Right renal cortex interstitium (tissue), 3 donors: ENCODE data around the gene ZNF410. TPM values are rescaled to one million over a fixed set of nuclear protein-coding genes. Genes with fewer than 3 reads are reported as not detected.
A peak's percentile ranks its signal among the peaks of the same experiment; 100 is the strongest.
"Not testable (repeated sequence)": the region's sequence is repeated elsewhere in the genome, so short reads cannot be mapped to it uniquely, and the experiment has no call there.

Source experiments
- DNase-seq, 3 donors: peaks; one replicate each; pipeline ENCODE4 v3.0.0-alpha.2; 2013; ENCODE audit warnings: low read depth in 3 of 3, low spot score in 2 of 3
- polyA plus RNA-seq, 3 donors: library from polyadenylated mRNA; unstranded; fragments of 120-200 nt; gene quantifications; one replicate each; pipeline ENCODE4 v1.2.1, GENCODE V29; 2013; ENCODE audit not compliant: insufficient read length in 3 of 3

ZNF410 gene
- polyA plus RNA-seq, 3 donors: 57.7 to 62.2 (median 60.8) TPM

DNA sequence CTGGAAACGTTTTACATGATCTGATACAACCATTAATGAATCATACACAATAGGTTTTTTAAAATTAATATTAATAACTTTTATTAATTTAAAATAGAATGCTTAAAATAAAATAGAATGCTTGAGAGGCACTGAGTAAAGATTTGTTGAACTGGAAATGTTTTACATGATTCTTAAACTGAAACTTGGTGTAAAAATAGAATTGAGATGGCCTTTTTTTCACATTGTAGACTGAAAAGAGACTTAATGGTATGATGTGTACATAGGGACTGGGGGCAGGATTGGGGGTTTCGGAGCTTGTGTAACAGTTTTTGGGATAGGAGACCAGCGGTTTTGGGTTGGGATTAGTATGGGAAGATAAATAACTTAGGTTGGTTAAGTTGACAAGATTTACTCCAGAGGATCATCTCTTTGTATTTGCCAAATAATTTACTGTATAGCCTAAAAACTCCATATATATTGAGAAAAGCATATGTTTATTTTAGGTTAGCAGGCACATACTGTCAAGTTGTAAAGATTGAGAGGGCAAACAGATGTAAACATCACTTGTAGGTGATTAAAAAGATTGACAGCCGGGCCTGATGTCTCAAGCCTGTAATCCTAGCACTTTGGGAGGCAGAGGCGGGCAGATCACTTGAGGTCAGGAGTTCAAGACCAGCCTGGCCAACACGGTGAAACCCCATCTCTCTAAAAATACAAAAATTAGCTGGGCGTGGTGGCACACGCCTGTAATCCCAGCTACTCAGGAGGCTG, 2.0 kb upstream of the ZNF410 start:
- no peak for DNase-seq

DNA sequence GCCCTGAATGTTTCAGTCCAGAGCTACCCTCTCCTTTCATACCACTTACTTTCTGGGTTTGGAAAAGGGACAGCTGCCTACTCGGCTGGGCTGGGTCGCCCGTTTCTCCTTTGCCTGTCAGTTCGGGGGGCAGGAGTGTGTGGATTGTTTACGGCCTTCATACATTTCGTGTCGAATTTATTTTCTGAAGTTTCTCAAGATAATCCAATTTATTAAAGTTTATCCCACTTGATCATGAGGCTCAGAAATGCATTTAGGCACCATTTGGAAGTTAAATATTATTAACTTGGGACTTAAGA, 608 bp downstream of the ZNF410 start:
- DNase-seq: peak in 2 of 3 donors; percentile 19

DNA sequence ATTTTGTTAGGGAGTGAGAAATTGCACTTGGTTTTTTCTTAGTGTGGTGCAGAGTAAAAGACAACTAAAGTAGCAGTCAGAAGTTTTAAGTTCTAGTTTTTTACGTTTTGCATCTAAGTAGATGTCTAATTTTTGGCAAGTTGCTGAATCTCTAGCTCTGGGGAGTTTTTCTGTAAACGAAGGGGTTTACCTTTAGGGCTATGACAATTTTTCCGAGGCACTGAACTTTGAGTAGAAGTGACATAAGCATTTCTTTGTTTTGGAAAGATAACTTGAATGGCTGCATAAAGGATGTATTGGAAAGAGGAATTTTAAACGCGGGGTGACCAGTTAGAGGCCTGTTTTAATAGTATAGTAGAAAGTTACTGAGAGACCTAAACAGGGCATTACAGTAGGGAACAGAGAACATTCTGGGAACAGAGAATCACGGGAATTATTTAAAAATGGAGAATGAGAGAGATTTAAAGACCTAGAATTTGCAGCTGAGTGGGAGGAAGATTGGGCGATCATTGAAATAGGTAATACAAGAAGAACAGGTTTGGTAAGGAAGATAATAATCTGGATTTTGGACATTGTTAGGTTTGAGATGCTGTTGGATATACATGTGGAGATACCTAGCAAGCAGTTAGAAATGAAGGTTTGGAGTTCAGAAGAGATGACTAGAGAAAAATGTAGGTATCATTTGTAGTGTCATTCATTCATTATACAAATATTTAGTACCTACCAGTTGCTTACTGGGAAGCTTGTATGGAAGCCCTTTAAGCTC, 1.2 kb downstream of the ZNF410 start:
- DNase-seq: no peak

DNA sequence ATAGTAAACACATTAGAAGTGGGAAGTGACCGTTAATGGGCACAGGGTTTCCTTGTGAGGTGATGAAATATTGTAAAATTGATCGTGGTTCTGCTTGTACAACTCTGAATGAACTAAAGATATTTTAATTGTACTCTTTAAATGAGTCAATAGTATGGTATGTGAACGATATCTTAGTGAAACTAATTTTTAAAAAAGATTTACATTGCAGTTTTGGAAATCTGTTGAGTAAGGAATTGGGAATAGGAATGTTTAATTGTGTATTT, 1.7 kb downstream of the ZNF410 start:
- DNase-seq: no peak

DNA sequence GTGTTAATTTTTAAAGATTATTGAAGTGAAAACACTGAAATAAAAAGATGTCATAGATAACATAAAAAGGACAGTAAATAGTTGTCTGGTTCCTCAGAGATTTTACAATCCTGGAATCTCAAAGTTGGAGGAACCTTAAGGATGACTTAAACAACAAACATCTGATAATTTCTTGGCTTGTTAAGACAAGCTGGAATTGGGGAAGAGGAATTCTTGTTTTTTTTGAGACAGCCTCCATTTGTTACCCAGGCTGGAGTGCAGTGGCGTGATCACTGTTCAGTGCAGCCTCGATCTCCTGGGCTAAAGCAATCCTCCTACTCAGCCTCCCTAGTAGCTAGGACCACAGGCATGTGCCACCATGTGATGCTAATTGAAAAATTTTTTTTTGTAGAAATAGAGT, 2.3 kb downstream of the ZNF410 start:
- no peak for DNase-seq

DNA sequence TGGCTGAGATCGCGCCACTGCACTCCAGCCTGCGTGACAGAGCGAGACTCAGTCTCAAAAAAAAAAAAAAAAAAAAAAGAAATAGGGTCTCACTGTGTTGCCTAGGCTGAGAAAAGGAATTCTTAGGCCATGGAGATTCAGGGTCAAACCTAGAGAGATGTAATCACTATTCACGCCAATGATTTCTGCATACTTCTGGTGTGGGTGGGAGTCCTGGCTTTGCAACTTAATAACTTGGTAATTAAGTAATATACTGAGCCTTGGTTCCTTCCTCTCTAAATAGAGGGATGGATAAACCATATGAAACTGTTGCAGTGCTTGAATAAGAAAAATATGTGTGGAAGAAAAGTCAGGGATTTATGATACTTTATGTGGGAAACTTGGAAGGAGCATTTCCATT, 2.7 kb downstream of the ZNF410 start:
- no peak for DNase-seq

DNA sequence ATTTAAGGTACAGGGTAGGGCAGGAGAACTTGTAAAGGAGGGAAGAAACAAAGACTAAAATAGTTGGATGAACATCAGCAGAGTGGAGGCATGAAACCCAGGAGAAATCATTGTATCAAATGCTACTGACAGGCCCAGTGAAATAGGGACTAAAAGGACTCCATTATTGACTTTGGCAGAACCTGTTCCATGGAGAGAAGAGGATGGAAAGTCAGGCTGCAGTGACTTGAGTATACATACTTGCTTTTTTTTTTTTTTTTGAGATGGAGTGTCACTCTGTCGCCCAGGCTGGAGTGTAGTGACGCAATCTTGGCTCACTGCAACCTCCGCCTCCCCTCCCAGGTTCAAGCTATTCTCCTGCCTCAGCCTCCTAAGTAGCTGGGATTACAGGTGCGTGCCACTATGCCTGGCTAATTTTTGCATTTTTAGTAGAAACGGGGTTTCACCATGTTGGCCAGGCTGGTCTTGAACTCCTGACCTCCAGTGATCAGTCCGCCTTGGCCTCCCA, 7.6 kb downstream of the ZNF410 start:
- DNase-seq: not testable (repeated sequence)

DNA sequence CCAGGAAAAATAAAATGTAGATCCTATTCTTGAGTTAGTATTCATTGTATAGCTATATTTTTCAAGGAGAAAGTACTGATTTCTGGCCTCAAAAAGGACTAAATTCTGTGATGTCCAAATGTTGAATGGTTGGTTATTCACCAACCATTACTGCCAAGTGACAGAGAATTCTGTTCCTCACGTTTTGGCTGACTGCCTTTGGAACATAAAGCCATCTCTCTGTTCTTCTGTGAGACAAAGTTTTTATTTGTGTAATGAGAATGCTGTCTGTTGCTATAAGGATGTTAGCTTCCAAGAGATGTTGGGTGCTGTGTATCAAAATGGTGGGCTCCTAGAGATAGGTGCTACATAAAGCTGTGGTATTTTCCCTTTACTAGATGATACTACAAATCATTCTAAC, 9.3 kb downstream of the ZNF410 start:
- no peak for DNase-seq

DNA sequence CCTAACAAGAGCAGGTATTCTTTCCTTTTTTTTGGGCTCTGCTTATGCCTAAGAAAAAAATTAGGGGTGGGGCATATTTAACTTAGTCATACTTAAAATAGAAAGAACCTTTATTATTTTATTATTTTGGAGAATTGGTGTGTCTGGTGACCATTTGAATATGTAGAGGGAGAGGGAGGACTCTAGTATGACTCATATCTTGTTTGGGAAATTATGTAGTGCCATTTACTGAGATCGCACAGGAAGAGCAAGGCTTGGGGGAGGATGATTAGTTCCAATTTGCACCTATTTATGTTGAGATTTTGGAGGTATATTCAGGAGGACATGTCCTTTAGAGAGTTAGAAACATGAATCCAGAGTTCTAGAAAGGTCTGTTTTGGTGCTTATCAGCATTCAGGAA, 9.9 kb downstream of the ZNF410 start:
- no peak for DNase-seq

DNA sequence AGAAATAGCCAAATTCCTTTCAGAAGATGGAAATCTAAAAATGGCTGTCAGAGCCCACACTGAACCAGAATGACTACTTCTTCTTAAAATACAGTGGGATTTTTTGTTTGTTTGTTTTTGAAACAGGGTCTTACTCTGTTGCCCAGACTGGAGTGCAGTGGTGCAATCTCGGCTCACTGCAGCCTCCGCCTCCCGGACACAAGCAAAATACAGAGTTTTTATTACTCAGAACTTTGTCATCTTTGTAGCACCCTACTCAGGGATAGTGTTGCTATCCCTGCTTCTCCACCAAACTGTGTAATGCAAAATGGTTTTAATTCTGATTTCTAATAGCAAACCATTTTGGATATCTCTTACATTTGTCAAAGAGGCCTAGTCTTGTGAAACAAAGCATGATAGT, 16.4 kb downstream of the ZNF410 start:
- no peak for DNase-seq

DNA sequence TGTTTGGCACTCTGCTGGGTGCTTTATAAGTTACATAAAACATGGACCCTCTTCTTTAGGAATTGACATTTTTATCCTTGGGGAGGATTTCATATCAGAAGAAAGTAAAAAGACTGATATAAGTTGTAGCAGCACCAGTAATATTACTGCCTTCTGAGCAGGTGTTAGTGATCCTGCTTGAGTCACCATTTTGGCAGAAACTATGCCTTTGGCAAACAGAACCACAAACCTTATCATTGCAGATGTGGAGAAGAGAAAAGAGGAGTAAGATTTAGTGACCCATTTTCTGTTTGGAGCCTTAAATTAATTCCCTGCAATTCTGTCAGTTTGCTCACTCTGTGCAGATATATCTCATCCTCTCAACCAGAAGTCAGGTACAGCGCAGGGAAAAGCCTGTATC, 23.0 kb downstream of the ZNF410 start:
- DNase-seq: no peak

DNA sequence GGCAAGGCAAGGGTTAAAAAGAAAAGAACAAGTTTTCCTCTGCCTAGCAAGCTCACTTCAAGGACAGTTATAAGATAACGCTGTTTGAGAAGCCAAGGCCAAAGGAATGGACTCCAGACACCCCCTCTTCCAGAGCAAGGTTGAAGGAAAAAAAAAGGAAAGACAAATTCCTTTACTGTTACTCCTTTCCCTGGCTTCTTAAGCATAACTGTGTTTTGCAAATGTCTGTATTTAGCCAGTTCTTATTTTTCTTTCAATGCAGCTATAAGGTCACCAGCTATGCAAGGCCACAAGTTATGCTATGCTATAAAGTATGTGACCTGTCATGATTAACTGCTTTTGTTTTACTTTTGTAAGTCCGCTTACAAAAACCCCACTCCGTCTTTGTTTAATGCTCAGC, 26.6 kb downstream of the ZNF410 start:
- no peak for DNase-seq

DNA sequence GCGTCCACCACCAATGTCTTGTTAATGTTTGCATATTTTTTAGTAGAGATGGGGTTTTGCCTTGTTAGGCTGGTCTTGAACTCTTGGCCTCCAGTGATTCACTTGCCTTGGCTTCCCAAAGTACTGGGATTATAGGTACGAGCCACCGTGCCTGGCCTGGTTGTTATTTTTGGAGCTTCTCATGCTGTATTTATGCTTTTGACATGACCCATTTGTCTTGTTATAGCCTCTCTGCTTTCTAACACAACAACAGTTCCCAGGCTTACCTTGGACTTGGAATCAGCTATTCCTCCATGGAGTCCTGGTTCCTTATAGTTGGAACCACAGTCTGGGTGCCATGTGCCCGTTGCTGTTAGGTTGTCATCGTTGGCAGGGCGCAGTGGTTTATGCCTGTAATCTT, 29.7 kb downstream of the ZNF410 start:
- no peak for DNase-seq

DNA sequence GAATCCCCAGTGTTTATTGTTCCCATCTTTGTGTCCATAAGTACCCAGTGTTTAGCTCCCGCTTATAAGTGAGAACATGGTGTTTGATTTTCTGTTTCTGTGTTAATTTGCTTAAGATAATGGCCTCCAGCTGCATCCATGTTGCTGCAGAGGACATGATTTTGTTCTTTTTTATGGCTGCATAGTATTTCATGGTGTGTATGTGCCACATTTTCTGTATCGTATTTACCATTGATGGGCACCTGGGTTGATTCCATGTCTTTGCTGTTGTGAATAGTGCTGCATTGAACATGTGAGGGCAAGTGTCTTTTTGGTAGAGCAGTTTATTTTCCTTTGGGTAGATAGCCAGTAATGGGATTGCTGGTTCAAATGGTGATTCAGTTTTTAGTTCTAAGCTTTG, 32.8 kb downstream of the ZNF410 start:
- DNase-seq: not testable (repeated sequence)

DNA sequence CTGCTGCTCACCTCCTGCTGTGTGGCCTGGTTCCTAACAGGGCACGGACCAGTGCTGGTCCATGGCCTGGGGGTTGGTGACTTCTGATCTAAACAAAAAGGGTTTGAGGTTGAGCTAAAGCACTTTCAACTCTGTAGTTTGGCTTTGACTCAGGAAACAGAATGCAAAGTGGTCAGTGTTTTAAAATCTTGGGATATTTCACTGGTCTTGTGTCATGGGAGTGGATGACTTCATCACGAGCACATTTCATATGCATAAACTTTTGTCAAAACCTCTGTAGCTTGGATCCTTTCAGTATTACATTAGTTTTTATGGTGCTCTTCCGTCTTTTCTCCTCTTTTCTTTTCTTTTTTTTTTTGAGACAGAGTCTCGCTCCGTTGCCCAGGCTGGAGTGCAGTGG, 37.7 kb downstream of the ZNF410 start:
- no peak for DNase-seq

DNA sequence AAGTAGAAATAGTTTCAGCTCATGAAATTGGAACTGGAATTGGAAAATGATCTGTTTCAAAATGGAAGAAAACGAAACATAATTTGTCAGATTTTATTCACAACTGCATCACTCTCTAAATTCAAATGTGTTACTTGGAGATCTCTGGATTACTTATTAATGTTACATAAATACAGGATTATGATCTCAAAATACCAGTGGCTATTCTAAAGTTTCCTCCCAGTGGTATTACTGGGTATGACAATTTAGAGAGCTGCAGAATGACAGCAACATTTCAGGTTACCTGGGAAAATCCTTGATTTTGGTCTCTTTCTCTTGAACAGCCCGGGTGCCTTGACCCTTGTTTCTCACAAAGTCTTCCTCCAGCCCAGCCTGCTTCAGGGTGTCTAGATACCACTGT, 49.0 kb downstream of the ZNF410 start:
- DNase-seq: no peak

DNA sequence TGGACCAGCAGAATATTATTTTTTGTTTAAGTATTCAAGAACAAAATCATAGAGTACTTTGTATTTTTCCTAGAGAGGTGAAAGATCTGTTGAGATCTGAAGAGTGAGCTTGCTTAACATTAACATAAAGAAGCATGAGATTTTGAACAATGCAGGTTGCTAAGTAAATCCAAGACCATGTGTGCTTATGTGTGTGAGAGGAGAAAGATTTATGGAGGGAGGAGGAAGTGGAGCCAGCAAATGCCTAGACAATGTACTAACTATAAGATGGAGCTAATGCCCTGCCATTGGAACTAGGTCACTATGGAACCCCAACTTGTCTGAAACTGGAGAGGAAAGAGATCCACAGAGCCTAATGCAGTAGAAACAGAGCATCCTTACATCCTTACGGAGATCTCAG, 49.9 kb downstream of the ZNF410 start:
- DNase-seq: no peak

DNA sequence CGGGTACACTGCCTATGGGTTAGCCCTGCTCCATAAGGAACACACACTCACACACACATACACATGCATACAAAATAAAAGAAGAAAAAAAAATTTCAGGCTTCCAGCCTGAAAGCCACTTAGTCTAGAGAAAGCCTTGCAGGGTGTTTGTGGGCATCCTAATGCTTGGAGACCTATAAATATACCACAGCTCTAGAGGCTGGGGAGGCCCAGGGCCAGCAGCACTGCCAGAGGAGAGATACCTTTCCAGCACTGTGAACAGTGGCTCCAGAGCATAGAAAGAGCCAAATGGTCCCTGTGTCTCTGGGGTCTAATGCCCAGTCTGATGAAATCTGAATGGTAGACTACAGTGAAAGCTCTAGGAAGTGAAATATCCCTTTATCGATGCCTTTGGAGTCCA, 50.4 kb downstream of the ZNF410 start:
- no peak for DNase-seq

DNA sequence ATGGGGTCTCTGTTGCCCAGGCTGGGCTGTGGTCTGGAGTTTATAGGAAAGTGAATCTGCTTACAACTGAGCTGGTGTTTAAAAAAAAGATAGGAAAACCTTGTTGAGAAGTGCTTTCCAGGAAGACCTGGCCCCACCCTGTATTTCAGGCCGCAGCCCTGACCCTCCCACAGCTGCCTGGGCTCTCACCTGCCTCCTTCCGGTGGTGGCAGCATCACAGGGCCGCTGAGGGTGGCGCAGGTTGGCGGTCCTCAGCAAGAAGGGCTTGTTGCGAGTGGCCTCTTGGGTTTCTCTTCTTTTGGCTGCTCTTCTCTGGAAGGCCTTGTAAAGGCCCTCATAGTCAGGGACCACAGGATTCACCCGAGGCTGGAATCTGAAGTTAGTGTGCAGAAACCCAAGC, 55.5 kb downstream of the ZNF410 start:
- no peak for DNase-seq

DNA sequence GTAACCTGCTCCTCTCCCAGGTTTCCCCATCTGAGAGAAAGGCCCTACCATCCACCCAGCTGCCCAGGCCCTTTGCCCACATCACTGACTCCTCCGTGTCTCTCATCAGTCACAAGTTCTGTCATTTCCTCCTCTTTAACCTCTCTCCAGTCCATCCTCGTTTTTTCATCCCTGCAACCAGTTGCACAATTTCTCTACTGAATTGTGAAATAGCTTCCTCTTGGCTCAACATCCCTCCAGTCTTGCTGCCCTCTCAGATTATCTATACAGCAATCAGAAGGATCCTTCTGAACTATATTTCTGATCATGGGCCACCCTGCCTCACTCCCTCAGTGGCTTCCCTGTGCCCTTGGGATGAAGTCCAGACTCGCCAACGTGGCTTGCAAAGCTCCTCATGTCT, 56.4 kb downstream of the ZNF410 start:
- no peak for DNase-seq

DNA sequence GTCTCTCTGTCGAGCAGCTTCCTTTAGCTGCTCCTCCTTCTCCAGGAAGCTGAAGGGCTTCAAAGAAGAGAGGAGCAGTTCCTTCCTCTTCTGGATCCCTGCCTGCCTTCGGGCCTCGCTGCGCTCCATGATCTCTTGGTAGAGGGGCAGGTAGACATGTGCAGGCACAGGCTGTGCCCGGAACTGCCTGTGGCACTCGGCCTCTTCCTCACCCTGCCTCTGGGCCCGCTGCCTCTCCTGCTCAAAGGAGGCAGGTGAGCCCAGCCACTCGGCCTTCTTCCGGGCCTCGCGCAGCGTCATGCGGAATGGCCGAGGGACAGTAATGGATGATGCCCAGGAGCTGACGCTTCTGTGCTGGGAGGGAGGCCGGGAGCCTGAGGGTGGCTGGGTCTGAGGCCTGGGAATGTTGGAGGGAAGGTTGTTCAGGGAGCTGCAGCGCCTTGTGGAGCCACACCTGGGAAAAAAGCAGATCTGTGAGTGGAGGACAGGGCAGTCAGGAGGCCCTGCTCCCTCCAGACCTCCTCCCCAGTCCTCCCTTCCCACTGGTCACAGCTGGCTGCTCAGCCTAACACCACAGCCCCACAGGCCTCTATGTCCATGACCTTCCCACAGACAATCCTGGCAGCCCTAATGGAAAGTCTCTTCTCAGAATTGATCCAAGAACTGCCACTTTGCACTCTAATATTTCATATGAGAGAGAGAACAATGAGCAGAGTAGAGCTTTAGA, 57.9 kb downstream of the ZNF410 start:
- DNase-seq: no peak

DNA sequence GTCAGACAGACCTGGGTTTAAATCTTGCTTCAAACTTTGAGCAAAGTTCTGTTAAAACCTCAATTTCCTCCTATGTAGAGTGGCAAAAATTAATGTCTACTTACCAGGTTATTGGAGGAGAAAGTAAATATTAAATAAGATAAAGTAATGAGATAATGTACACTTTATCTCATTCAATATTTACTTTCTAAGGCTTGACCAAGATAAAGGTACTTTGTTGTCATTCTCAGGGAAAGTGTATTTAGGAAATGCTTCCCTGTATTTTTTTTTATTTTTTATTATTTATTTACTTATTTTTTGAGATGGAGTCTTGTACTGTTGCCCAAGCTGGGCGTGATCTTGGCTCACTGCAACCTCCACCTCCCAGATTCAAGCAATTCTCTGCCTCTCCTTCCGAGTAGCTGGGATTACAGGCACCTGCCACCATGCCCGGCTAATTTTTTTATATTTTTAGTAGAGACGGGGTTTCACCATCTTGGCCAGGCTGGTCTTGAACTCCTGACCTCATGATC, 58.6 kb downstream of the ZNF410 start:
- no peak for DNase-seq
